ENCODE results near the gene C19orf53. TPM values are rescaled to one million over a fixed set of nuclear protein-coding genes. Genes with fewer than 3 reads are reported as not detected.
A peak's percentile ranks its signal among the peaks of the same experiment; 100 is the strongest.

Gene C19orf53
- total RNA-seq, 1 donor from 2014 or later, result 95.6 TPM

DNA sequence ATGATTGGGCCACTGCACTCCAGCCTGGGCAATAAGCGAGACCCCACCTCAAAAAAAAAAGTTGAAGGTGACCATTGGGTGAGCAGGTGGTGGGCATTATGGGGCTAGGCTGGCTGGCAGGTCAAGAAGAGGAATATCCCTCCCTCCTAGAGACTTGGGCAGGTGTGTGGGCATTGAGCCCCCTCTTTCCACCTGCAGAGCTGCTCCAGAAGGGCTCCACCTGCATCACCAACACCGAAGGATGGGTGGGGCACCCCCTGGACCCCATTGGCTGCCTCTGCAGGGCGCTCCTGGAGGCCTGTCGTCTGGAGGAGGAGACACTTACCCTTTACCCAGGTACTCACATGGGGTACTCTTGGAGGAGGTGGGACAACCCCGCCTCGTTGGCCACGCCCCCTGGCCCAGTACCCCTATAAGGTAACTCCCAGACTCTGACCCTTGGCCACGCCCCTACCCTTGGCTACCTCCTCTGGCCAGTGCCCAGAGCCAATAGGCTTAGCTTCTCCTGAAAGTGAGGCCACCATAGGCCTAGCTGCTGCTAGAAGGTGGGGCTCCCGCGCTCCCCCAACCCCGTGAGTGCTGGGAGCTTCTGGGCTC, 42.9 kb downstream of the C19orf53 start:
- H3K4me1 Mint-ChIP-seq, result peaks cover 7% of the 10 kb centered on the region
- Histone ChIP-seq H3K4me2 (peak overlapping the region; percentile 87), H2AFZ (replicated peaks) (no peak overlapping the region), H3K9me3 (ENCODE audit: low read depth) (no peaks in the 10 kb centered on the region), H3K4me3 (peak overlapping the region; percentile 52), H3K79me2 (ENCODE audit: low read depth) (no peaks in the 10 kb centered on the region), H3K4me1 (no peaks in the 10 kb centered on the region), H3K27ac (peak overlapping the region; percentile 41), H3F3A (ENCODE audit: low read depth) (peaks cover 24% of the 10 kb centered on the region), H4K20me1 (ENCODE audit: low read depth) (peaks cover 18% of the 10 kb centered on the region), H3K27me3 (no peaks in the 10 kb centered on the region), H3K36me3 (peaks cover under 1% of the 10 kb centered on the region), H3K9ac (no peak overlapping the region)
- no peak overlapping the region for H3K4me3 Mint-ChIP-seq
- peaks cover 27% of the 10 kb centered on the region for H3K36me3 Mint-ChIP-seq
- no peak for TF ChIP-seq EZH2 (IDR thresholded peaks at IDR 0.05)
- no peak for TF ChIP-seq EZH2phosphoT487 (IDR thresholded peaks at IDR 0.05)
- TF ChIP-seq, protein P1, sequence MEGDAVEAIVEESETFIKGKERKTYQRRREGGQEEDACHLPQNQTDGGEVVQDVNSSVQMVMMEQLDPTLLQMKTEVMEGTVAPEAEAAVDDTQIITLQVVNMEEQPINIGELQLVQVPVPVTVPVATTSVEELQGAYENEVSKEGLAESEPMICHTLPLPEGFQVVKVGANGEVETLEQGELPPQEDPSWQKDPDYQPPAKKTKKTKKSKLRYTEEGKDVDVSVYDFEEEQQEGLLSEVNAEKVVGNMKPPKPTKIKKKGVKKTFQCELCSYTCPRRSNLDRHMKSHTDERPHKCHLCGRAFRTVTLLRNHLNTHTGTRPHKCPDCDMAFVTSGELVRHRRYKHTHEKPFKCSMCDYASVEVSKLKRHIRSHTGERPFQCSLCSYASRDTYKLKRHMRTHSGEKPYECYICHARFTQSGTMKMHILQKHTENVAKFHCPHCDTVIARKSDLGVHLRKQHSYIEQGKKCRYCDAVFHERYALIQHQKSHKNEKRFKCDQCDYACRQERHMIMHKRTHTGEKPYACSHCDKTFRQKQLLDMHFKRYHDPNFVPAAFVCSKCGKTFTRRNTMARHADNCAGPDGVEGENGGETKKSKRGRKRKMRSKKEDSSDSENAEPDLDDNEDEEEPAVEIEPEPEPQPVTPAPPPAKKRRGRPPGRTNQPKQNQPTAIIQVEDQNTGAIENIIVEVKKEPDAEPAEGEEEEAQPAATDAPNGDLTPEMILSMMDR (IDR thresholded peaks at IDR 0.05), result no peak
- peak; percentile 94 for DNase-seq (ENCODE audit: low spot score)
- H3K27ac Mint-ChIP-seq, result no peak overlapping the region
- H3K27me3 Mint-ChIP-seq (ENCODE audit: insufficient read depth, low read depth), result peaks cover 8% of the 10 kb centered on the region
- H3K9me3 Mint-ChIP-seq, result no peaks in the 10 kb centered on the region

DNA sequence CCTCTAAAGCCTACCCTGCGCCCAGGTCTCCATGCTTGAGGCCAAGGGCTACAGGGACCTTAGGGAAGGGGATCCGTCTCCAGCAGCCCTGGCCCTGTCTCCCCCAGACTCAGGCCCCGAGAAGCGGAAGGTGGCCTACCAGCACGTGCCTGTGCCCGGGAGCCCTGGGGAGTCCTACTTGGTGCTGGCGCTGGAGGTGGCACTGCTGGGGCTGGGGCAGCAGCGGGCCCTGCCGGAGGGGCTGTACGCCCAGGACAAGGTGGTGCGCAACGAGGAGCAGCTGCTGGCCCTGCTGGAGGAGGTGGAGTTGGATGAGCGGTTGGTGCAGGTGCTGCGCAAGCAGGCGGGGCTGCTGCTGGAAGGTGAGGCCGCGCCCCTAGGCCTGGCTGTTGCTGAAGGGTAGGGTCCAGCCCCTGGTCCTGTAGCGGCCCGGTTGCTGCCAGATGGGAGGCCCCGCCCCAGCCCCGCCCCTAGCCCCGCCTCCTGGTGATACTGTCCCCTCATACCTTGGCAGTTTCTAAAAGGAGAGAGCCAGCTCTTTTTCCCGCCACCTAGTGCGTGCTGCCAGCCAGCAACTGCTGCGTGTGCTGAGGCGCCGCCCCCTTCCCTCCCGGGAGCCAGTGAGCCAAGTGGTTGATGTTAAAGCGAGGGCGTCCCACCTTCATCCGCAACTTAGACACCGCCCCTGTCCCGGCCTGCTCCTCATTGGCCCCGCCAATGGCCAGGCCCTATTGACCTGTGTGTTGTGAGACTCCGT, 43.5 kb downstream of the C19orf53 start:
- H2AFZ ChIP-seq (replicated peaks), result no peak overlapping the region
- H3K9me3 ChIP-seq (ENCODE audit: low read depth), result no peaks in the 10 kb centered on the region
- Mint-ChIP-seq H3K36me3 (peaks cover 28% of the 10 kb centered on the region), H3K9me3 (no peaks in the 10 kb centered on the region), H3K27me3 (ENCODE audit: insufficient read depth, low read depth) (peaks cover 8% of the 10 kb centered on the region), H3K27ac (no peak overlapping the region), H3K4me3 (no peak overlapping the region), H3K4me1 (peaks cover 7% of the 10 kb centered on the region)
- H3K4me3 ChIP-seq, result peak overlapping the region; percentile 52
- peaks cover 2% of the 10 kb centered on the region for H3K36me3 ChIP-seq
- H3K27me3 ChIP-seq, result no peaks in the 10 kb centered on the region
- no peaks in the 10 kb centered on the region for H3K4me1 ChIP-seq
- H4K20me1 ChIP-seq (ENCODE audit: low read depth), result peaks cover 18% of the 10 kb centered on the region
- DNase-seq (ENCODE audit: low spot score), result peak; percentile 94
- peak overlapping the region; percentile 87 for H3K4me2 ChIP-seq
- peaks cover 24% of the 10 kb centered on the region for H3F3A ChIP-seq (ENCODE audit: low read depth)
- no peaks in the 10 kb centered on the region for H3K79me2 ChIP-seq (ENCODE audit: low read depth)
- no peak for TF ChIP-seq EZH2 (IDR thresholded peaks at IDR 0.05)
- TF ChIP-seq, protein P1 (IDR thresholded peaks at IDR 0.05), result no peak
- no peak for TF ChIP-seq EZH2phosphoT487 (IDR thresholded peaks at IDR 0.05)
- H3K27ac ChIP-seq, result peak overlapping the region; percentile 41
- no peak overlapping the region for H3K9ac ChIP-seq

DNA sequence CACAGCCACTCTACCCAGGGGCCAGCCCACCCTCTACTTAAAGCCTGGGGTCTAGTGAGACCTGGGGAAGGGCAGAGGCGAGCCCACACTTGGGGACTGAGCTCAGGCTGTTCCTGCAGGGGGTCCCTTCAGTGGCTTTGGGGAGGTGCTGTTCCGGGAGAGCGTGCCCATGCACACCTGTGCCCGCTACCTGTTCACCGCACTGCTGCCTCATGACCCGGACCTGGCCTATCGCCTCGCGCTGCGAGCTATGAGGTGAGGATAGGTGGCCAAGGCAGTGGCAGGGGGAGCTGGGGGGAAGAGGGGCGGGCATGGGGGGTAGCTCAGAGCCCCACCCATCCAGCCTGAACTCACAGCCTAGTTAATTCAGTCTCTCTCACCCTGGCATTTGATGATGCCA, 45.0 kb downstream of the C19orf53 start:
- H3F3A ChIP-seq (ENCODE audit: low read depth), result peaks cover 24% of the 10 kb centered on the region
- no peak overlapping the region for H3K4me3 ChIP-seq
- Mint-ChIP-seq H3K4me1 (peaks cover 7% of the 10 kb centered on the region), H3K4me3 (no peak overlapping the region), H3K9me3 (no peaks in the 10 kb centered on the region), H3K27ac (no peak overlapping the region), H3K27me3 (ENCODE audit: insufficient read depth, low read depth) (peaks cover 10% of the 10 kb centered on the region), H3K36me3 (peaks cover 28% of the 10 kb centered on the region)
- no peaks in the 10 kb centered on the region for H3K4me1 ChIP-seq
- peaks cover 18% of the 10 kb centered on the region for H4K20me1 ChIP-seq (ENCODE audit: low read depth)
- H3K27ac ChIP-seq, result no peak overlapping the region
- H3K36me3 ChIP-seq, result peaks cover 2% of the 10 kb centered on the region
- no peak for DNase-seq (ENCODE audit: low spot score)
- no peaks in the 10 kb centered on the region for H3K79me2 ChIP-seq (ENCODE audit: low read depth)
- H3K27me3 ChIP-seq, result no peaks in the 10 kb centered on the region
- H3K4me2 ChIP-seq, result no peak overlapping the region
- TF ChIP-seq EZH2phosphoT487 (IDR thresholded peaks at IDR 0.05), result no peak
- TF ChIP-seq, protein P1 (IDR thresholded peaks at IDR 0.05), result no peak
- no peak for TF ChIP-seq EZH2 (IDR thresholded peaks at IDR 0.05)
- no peak overlapping the region for H2AFZ ChIP-seq (replicated peaks)
- H3K9ac ChIP-seq, result no peak overlapping the region
- H3K9me3 ChIP-seq (ENCODE audit: low read depth), result no peaks in the 10 kb centered on the region
